H1 (cell line): ENCODE data around the gene ATP11A. TPM values are rescaled to one million over a fixed set of nuclear protein-coding genes. Genes with fewer than 3 reads are reported as not detected.
A peak's percentile ranks its signal among the peaks of the same experiment; 100 is the strongest.

Experiments
- CTCF ChIA-PET: fragments of 300-600 bp; sonication (Branson Sonifier 250); formaldehyde crosslinking; loops from one replicate; lab custom pipeline; 2021; ENCODE audit not compliant: partially characterized antibody; lab: Charles Lee
- POLR2A ChIA-PET: fragments of 300-600 bp; sonication (Branson Sonifier 250); formaldehyde crosslinking; loops from one replicate; lab custom pipeline; 2021; ENCODE audit warnings: inconsistent platforms; ENCODE audit not compliant: partially characterized antibody; lab: Charles Lee
- DNase-seq, 2 experiments: peaks; one replicate each; pipeline versions ENCODE4 v3.0.0 to v3.0.0-alpha.2; 2010 to 2022; ENCODE audit warnings: low spot score in 2 of 2, low read depth in 1 of 2, mixed read lengths in 1 of 2
- FAIRE-seq: peaks from 2 replicates; lab custom pipeline; 2011; peaks lifted over from hg19 to GRCh38; lab: Jason Lieb, UNC
- H2AFZ ChIP-seq: 2 replicates; pipeline ENCODE4 v1.8.1; 2012; ENCODE audit warnings: low read length, inconsistent platforms
- H2AK5ac ChIP-seq: 2 replicates; pipeline ENCODE4 v1.6.1; 2013; ENCODE audit warnings: low read depth, low read length
- H2BK120ac ChIP-seq: replicated peaks from 2 replicates; pipeline ENCODE3; 2013; ENCODE audit warnings: low read depth, low read length, inconsistent platforms
- H2BK12ac ChIP-seq: 2 replicates; pipeline ENCODE4 v1.6.1; 2013; ENCODE audit warnings: low read depth, low read length
- H2BK15ac ChIP-seq: 2 replicates; pipeline ENCODE4 v1.6.1; 2013; ENCODE audit warnings: low read length
- H2BK20ac ChIP-seq: 2 replicates; pipeline ENCODE4 v1.6.1; 2013; ENCODE audit warnings: low read length
- H2BK5ac ChIP-seq: 2 replicates; pipeline ENCODE4 v1.6.1; 2013; ENCODE audit warnings: low read depth, low read length
- H3K14ac ChIP-seq: 2 replicates; pipeline ENCODE4 v1.6.1; 2013; ENCODE audit warnings: inconsistent platforms; ENCODE audit not compliant: insufficient read length
- H3K18ac ChIP-seq: 2 replicates; pipeline ENCODE4 v1.6.1; 2013; ENCODE audit warnings: low read length; ENCODE audit errors: extremely low read depth
- H3K23ac ChIP-seq: 2 replicates; pipeline ENCODE4 v1.6.1; 2013; ENCODE audit warnings: inconsistent platforms; ENCODE audit not compliant: insufficient read length
- H3K23me2 ChIP-seq: 2 replicates; pipeline ENCODE4 v1.6.1; 2013; ENCODE audit warnings: low read depth, low read length
- H3K27ac ChIP-seq: 2 replicates; pipeline ENCODE4 v1.6.1; 2011; ENCODE audit warnings: low read depth, low read length, inconsistent platforms
- H3K27me3 ChIP-seq, 4 experiments: replicated peaks in 1 of 4; 1 replicate in 1 of 4; 2 replicates in 3 of 4; pipeline versions ENCODE4 v1.6.1 to v1.8.1; 2011 to 2013; ENCODE audit warnings: low read length in 3 of 4, mild to moderate bottlenecking in 3 of 4, inconsistent platforms in 2 of 4, mixed read lengths in 2 of 4, moderate library complexity in 1 of 4; ENCODE audit not compliant: control insufficient read depth in 3 of 4, insufficient read depth in 3 of 4; ENCODE audit errors: extremely low read depth in 1 of 4
- H3K36me3 ChIP-seq, 4 experiments: 2 replicates each; pipeline versions ENCODE4 v1.6.1 to v1.8.1; 2011 to 2013; ENCODE audit warnings: mild to moderate bottlenecking in 4 of 4, low read length in 3 of 4, moderate library complexity in 2 of 4, control low read depth in 1 of 4, inconsistent platforms in 1 of 4; ENCODE audit not compliant: insufficient read depth in 4 of 4, control insufficient read depth in 2 of 4
- H3K4ac ChIP-seq: replicated peaks from 2 replicates; pipeline ENCODE3; 2013; ENCODE audit warnings: low read length, low read depth, mixed read lengths, inconsistent platforms; ENCODE audit not compliant: insufficient read length
- H3K4me1 ChIP-seq, 4 experiments: replicated peaks in 1 of 4; 1 replicate in 1 of 4; 2 replicates in 3 of 4; pipeline versions ENCODE4 v1.6.1 to v1.8.1; 2011 to 2013; ENCODE audit warnings: low read length in 3 of 4, inconsistent platforms in 2 of 4, mixed read lengths in 1 of 4; ENCODE audit not compliant: insufficient read depth in 4 of 4, control insufficient read depth in 3 of 4
- H3K4me2 ChIP-seq, 2 experiments: 2 replicates each; pipeline versions ENCODE4 v1.6.1 to v1.8.1; 2011 to 2013; ENCODE audit warnings: low read depth in 2 of 2, low read length in 2 of 2, control low read depth in 1 of 2, inconsistent platforms in 1 of 2, mild to moderate bottlenecking in 1 of 2; ENCODE audit not compliant: insufficient read depth in 1 of 2
- H3K4me3 ChIP-seq, 4 experiments: fragments of 200-600, 300-600 bp in 1 of 4; sonication (generic), shearing (Covaris generic), sonication (Bioruptor Twin) in 1 of 4; 2 replicates each; pipeline versions ENCODE4 v1.5.1 to v1.8.1; 2011 to 2016; ENCODE audit warnings: low read length in 4 of 4, low read depth in 3 of 4, control low read depth in 2 of 4, inconsistent platforms in 2 of 4, mild to moderate bottlenecking in 2 of 4, mixed read lengths in 1 of 4, moderate library complexity in 1 of 4; ENCODE audit not compliant: insufficient read depth in 2 of 4; ENCODE audit errors: extremely low read depth in 1 of 4
- H3K56ac ChIP-seq: replicated peaks from 2 replicates; pipeline ENCODE3; 2013; ENCODE audit warnings: low read depth, mild to moderate bottlenecking, mixed read lengths, low read length, inconsistent platforms; ENCODE audit not compliant: insufficient read length
- H3K79me1 ChIP-seq: 2 replicates; pipeline ENCODE4 v1.6.1; 2013; ENCODE audit warnings: low read depth, low read length, control low read depth
- H3K79me2 ChIP-seq, 2 experiments: 2 replicates each; pipeline versions ENCODE4 v1.6.1 to v1.8.1; 2012 to 2013; ENCODE audit warnings: low read length in 2 of 2, mild to moderate bottlenecking in 2 of 2, inconsistent platforms in 1 of 2; ENCODE audit not compliant: insufficient read depth in 2 of 2, control insufficient read depth in 1 of 2
- H3K9ac ChIP-seq, 4 experiments: replicated peaks in 1 of 4; 1 replicate in 1 of 4; 2 replicates in 3 of 4; pipeline versions ENCODE4 v1.6.1 to v1.8.1; 2011 to 2013; ENCODE audit warnings: low read depth in 3 of 4, low read length in 3 of 4, control low read depth in 2 of 4, mild to moderate bottlenecking in 2 of 4, moderate library complexity in 2 of 4, inconsistent platforms in 1 of 4; ENCODE audit errors: extremely low read depth in 1 of 4
- H3K9me3 ChIP-seq, 2 experiments: 2 replicates each; pipeline versions ENCODE4 v1.6.1 to v1.8.1; 2012 to 2013; ENCODE audit warnings: mild to moderate bottlenecking in 2 of 2, moderate library complexity in 2 of 2, control low read depth in 1 of 2, inconsistent platforms in 1 of 2, low read depth in 1 of 2, low read length in 1 of 2, mixed read lengths in 1 of 2; ENCODE audit not compliant: insufficient read depth in 2 of 2
- H4K20me1 ChIP-seq, 2 experiments: replicated peaks in 1 of 2; 2 replicates each; pipeline versions ENCODE3 to v1.8.1; 2011 to 2013; ENCODE audit warnings: inconsistent platforms in 2 of 2, low read length in 2 of 2, mild to moderate bottlenecking in 1 of 2; ENCODE audit not compliant: insufficient read depth in 2 of 2, control insufficient read depth in 1 of 2
- H4K5ac ChIP-seq: 2 replicates; pipeline ENCODE4 v1.6.1; 2013; ENCODE audit warnings: low read length, low read depth, mixed read lengths, inconsistent platforms; ENCODE audit not compliant: insufficient read length
- H4K8ac ChIP-seq: 2 replicates; pipeline ENCODE4 v1.8.0; 2013; ENCODE audit warnings: mild to moderate bottlenecking, moderate library complexity, low read length, inconsistent platforms; ENCODE audit not compliant: insufficient read depth; ENCODE audit errors: extremely low read depth
- H4K91ac ChIP-seq: replicated peaks from 2 replicates; pipeline ENCODE3; 2013; ENCODE audit warnings: low read length, mixed read lengths, inconsistent platforms; ENCODE audit not compliant: insufficient read length
- CBX5 ChIP-seq: fragments of 300-800, 300-1000 bp; sonication (generic); IDR thresholded peaks from 2 replicates; pipeline ENCODE4 v1.7.1; 2016; ENCODE audit warnings: antibody characterized with exemption, low read length, low read depth
- EZH2 ChIP-seq: fragments of 200-600 bp; sonication (generic); IDR thresholded peaks from 2 replicates; pipeline ENCODE4 v1.7.1; 2012; ENCODE audit warnings: low read depth, mild to moderate bottlenecking, moderate library complexity, low read length, inconsistent platforms; ENCODE audit not compliant: severe bottlenecking
- SRF ChIP-seq: IDR thresholded peaks from 2 replicates; pipeline ENCODE4 v1.6.1; 2011; ENCODE audit warnings: mild to moderate bottlenecking, low read depth, low read length, moderate library complexity
- WGBS, 2 experiments: shearing (Covaris generic) in 1 of 2; methylation state at CpG; one replicate each; pipeline versions ENCODE4 v1.1.6 to v1.1.7; 2013 to 2015; ENCODE audit warnings: low lambda C conversion rate in 2 of 2, mixed read lengths in 2 of 2, inconsistent platforms in 1 of 2, low coverage in 1 of 2, missing lambda C conversion rate in 1 of 2; ENCODE audit not compliant: insufficient replicate concordance in 2 of 2, insufficient coverage in 1 of 2, insufficient read length in 1 of 2; ENCODE audit errors: extremely low coverage in 1 of 2, missing lambda C conversion rate in 1 of 2; 5-methylcytosine and 5-hydroxymethylcytosine counted together
- polyA plus RNA-seq, 7 experiments: library from polyadenylated mRNA; depleted of rRNA in 3 of 7; stranded (reverse) in 5 of 7; unstranded in 2 of 7; fragments of >200 nt in 5 of 7; fragments of 200-250 nt in 2 of 7; gene quantifications; 1 replicate in 5 of 7; 2 replicates in 1 of 7; 4 replicates in 1 of 7; pipeline versions ENCODE4 v1.2.1 to v1.2.3, GENCODE V29; 2011 to 2013; ENCODE audit warnings: missing spikeins in 2 of 7, mixed read lengths in 2 of 7
- total RNA-seq: library from RNA; stranded (reverse); fragmentation: NEBNext Ultra II Directional; extraction: Animal tissue kit (Norgen Biotek cat#: 25700); gene quantifications from 2 replicates; pipeline ENCODE4 v1.2.1, GENCODE V29; 2021
- TF ChIP-seq, protein P1 (sequence below): IDR thresholded peaks from 2 replicates; pipeline ENCODE4 v1.6.1; 2012; ENCODE audit warnings: inconsistent platforms

The ATP11A gene
- total and polyA plus RNA-seq, 2 of the 8 experiments (the other 6 are each of a cell fraction or from before 2014, with no cell fraction given): 28.8 to 72.9 TPM

DNA sequence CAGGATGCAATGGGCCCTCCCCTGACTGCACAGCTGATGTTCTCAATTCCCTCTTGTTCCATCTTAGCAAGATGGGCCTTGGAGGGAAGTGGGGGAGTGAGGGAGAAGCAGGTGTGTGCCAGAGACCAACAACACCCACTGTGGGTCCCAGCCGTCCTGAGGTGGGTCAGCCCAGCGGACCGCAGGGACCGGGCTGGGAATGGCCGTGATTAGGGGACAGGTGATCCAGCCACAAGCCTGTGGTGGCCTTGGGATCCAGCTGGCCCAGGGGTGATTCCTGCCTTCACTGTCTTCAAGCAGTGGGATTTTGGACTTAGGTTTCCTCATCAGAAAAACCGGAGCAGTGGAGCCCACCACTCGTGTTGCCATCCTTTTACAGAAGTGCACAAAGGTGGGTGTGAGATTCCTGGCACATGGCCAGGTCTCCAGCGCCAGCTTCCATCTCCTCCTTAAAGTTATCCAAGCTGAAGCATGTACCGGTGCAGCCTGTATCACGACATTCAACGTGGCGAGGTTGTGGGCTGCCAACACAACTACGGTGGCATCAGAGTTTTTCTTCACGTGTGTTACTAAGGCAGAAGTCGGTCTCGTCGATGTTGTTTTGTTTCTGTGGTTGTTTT lies 9.0 kb upstream of the ATP11A start:
- Histone ChIP-seq H4K5ac (no peak overlapping the region), H3K4me1 (no peaks in the 10 kb centered on the region), H2AK5ac (no peak overlapping the region), H2BK15ac (no peak overlapping the region), H3K23ac (no peak overlapping the region), H3K9ac (no peak overlapping the region), H2AFZ (no peak overlapping the region), H2BK5ac (no peak overlapping the region), H3K4me3 (no peak overlapping the region), H4K20me1 (no peaks in the 10 kb centered on the region), H3K18ac (no peak overlapping the region), H2BK120ac (no peak overlapping the region), H3K23me2 (no peaks in the 10 kb centered on the region), H4K8ac (peak overlapping the region; percentile 46; the same call in 1 of the 2 replicates), H2BK20ac (no peak overlapping the region), H4K91ac (no peak overlapping the region), H3K14ac (no peak overlapping the region), H3K4me2 (no peak overlapping the region), H3K4ac (no peak overlapping the region), H3K27me3 (no peaks in the 10 kb centered on the region), H3K36me3 (no peaks in the 10 kb centered on the region), H3K79me1 (no peaks in the 10 kb centered on the region), H2BK12ac (no peak overlapping the region), H3K56ac (no peak overlapping the region), H3K9me3 (peaks cover 0 to 7% of the 10 kb centered on the region in 2 experiments; a peak in 1 of 4 replicates), H3K79me2 (no peaks in the 10 kb centered on the region), H3K27ac (no peak overlapping the region)
- POLR2A ChIA-PET: no interaction called here
- FAIRE-seq (no peak), DNase-seq (peak in 1 of 2 experiments; percentile 33)
- CTCF ChIA-PET: interaction anchor here (1.1 to 1.4 kb wide), 2 partner anchors 13 to 17 kb away, joined by 3 read pairs; no protein-coding TSS in a partner anchor
- TF ChIP-seq SRF: no peak
- no peak for TF ChIP-seq EZH2
- TF ChIP-seq, protein P1, sequence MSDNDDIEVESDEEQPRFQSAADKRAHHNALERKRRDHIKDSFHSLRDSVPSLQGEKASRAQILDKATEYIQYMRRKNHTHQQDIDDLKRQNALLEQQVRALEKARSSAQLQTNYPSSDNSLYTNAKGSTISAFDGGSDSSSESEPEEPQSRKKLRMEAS: no peak
- TF ChIP-seq CBX5: no peak
- 90% methylated on average over 17 of the region's 17 CpGs; no CpG with 5 or more reads in 1 of the 2 experiments for WGBS, 2 experiments
